Measurements from ENCODE around the gene PAPPA. TPM values are rescaled to one million over a fixed set of nuclear protein-coding genes. Genes with fewer than 3 reads are reported as not detected.

Gene PAPPA
- total RNA-seq, 1 experiment from 2014 or later = 0.17 TPM

DNA sequence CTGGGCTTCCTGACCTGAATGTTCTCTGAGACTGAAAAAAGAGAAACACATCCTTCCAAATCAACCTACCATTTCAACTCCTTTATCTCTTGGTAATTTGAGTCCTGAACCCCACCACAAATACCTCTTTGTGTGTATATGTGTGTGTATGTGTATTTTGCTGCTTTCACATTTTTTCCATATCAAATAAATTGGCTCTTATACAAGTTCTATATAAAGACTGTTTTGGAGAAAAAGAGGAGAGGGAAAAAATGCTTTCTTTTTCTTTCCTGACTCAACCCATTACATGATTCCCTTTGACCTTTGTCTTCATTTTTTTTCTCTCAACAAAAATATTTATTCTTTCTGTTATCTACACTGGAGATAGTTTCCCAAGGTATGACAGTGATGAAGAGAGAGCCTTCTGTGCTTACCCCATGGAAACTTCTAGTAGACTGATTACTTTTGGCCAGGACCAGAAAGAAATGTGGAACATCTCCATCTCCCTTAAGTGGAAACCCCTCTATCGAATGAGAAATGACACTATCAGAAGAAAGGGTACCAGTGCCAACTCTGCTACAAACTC, 85.3 kb downstream of the PAPPA start:
- Mint-ChIP-seq H3K36me3 (ENCODE audit: insufficient read depth in 1 of 3, low read depth in 3 of 3) (no peaks in the 10 kb centered on the region), H3K9me3 (no peaks in the 10 kb centered on the region), H3K4me3 (no peak overlapping the region), H3K27me3 (ENCODE audit: low read depth) (peaks cover 18% of the 10 kb centered on the region), H3K27ac (peak overlapping the region in 1 of 3 experiments; percentile 45; a peak in 1 of 7 replicates), H3K4me1 (no peaks in the 10 kb centered on the region; a peak in 1 of 4 replicates)
- Histone ChIP-seq H2BK120ac (ENCODE audit: low read depth, low read length, poor library complexity, severe bottlenecking) (no peak overlapping the region), H2BK5ac (ENCODE audit: insufficient read length, low read length) (no peak overlapping the region), H2BK15ac (ENCODE audit: low read depth, low read length) (no peak overlapping the region), H3K79me2 (ENCODE audit: insufficient read depth, low read length) (no peaks in the 10 kb centered on the region), H2BK12ac (ENCODE audit: insufficient read length, low read depth, low read length) (no peak overlapping the region), H3K27ac (ENCODE audit: insufficient read length, low read depth, low read length) (no peak overlapping the region), H3K23ac (ENCODE audit: insufficient read length, low read depth, low read length) (no peak overlapping the region), H2AK5ac (ENCODE audit: insufficient read length, low read length) (no peak overlapping the region), H4K91ac (ENCODE audit: insufficient read length, low read depth, low read length) (no peak overlapping the region), H2AFZ (ENCODE audit: low read length) (no peak overlapping the region), H3K79me1 (ENCODE audit: insufficient read depth, low read depth, low read length, poor library complexity, severe bottlenecking) (no peaks in the 10 kb centered on the region), H3K56ac (ENCODE audit: insufficient read length, low read depth, low read length) (no peak overlapping the region), H4K5ac (ENCODE audit: insufficient read length, low read depth, low read length) (no peak overlapping the region), H3K4me1 (ENCODE audit: insufficient read depth, low read length) (no peaks in the 10 kb centered on the region), H3K9me3 (ENCODE audit: control insufficient read depth, low read depth, low read length) (no peaks in the 10 kb centered on the region), H3K4ac (ENCODE audit: low read depth, low read length) (no peak overlapping the region), H4K20me1 (ENCODE audit: control insufficient read depth, insufficient read depth, insufficient read length) (no peaks in the 10 kb centered on the region), H4K8ac (replicated peaks; ENCODE audit: insufficient read length, low read depth, low read length) (no peak overlapping the region), H3K18ac (ENCODE audit: insufficient read length, low read depth, low read length) (no peak overlapping the region), H3K27me3 (ENCODE audit: insufficient read depth, low read length) (no peaks in the 10 kb centered on the region), H3K9ac (ENCODE audit: extremely low read depth, insufficient read length, low read length) (no peak overlapping the region), H3K23me2 (ENCODE audit: insufficient read length, low read depth, low read length, poor library complexity, severe bottlenecking) (no peaks in the 10 kb centered on the region), H3K14ac (ENCODE audit: insufficient read depth, low read length) (no peak overlapping the region), H3T11ph (ENCODE audit: low read length) (no peak overlapping the region), H2BK20ac (ENCODE audit: low read depth, low read length, poor library complexity, severe bottlenecking) (no peak overlapping the region), H3K4me2 (ENCODE audit: insufficient read depth, insufficient read length, low read length) (no peak overlapping the region)
- no CpG with 5 or more reads among the region's 1 CpG for WGBS (ENCODE audit: extremely low coverage, insufficient read length, low lambda C conversion rate)
- DNase-seq = no peak
- TF ChIP-seq, protein P1, sequence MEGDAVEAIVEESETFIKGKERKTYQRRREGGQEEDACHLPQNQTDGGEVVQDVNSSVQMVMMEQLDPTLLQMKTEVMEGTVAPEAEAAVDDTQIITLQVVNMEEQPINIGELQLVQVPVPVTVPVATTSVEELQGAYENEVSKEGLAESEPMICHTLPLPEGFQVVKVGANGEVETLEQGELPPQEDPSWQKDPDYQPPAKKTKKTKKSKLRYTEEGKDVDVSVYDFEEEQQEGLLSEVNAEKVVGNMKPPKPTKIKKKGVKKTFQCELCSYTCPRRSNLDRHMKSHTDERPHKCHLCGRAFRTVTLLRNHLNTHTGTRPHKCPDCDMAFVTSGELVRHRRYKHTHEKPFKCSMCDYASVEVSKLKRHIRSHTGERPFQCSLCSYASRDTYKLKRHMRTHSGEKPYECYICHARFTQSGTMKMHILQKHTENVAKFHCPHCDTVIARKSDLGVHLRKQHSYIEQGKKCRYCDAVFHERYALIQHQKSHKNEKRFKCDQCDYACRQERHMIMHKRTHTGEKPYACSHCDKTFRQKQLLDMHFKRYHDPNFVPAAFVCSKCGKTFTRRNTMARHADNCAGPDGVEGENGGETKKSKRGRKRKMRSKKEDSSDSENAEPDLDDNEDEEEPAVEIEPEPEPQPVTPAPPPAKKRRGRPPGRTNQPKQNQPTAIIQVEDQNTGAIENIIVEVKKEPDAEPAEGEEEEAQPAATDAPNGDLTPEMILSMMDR (conservative IDR thresholded peaks at IDR 0.05) = no peak

Measured in H9 (cell line).